NCI-H1930 (cell line): ENCODE measurements around the gene TMEM44.

Source experiments
- DNase-seq, 2 experiments: peaks; one replicate each; lab custom pipeline; 2025; lab: John Stamatoyannopoulos, UW

The TMEM44 gene, protein sequence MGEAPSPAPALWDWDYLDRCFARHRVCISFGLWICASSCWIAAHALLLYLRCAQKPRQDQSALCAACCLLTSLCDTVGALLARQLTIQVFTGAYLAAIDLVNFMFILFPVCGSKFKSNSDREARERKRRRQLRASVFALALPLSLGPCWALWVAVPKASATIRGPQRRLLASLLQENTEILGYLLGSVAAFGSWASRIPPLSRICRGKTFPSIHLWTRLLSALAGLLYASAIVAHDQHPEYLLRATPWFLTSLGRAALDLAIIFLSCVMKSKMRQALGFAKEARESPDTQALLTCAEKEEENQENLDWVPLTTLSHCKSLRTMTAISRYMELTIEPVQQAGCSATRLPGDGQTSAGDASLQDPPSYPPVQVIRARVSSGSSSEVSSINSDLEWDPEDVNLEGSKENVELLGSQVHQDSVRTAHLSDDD

GRCh38 chr3:194633349-194634004 lies at the start of gene TMEM44:
TMEM44 (minus strand) TSS chr3:194633419; CDS start chr3:194633215, 204 bp downstream.
- DNase-seq, result peak; percentile 65 to 80

GRCh38 chr3:194682694-194683310 lies 49.6 kb upstream of the TMEM44 start:
- peak; percentile 58 to 59 for DNase-seq

- DNase-seq, result no peak
These were observed 49.0 kb upstream of the TMEM44 start for GRCh38 chr3:194682189-194682693.

- DNase-seq, result no peak
These were observed 47.8 kb upstream of the TMEM44 start for GRCh38 chr3:194680888-194681615.

DNA sequence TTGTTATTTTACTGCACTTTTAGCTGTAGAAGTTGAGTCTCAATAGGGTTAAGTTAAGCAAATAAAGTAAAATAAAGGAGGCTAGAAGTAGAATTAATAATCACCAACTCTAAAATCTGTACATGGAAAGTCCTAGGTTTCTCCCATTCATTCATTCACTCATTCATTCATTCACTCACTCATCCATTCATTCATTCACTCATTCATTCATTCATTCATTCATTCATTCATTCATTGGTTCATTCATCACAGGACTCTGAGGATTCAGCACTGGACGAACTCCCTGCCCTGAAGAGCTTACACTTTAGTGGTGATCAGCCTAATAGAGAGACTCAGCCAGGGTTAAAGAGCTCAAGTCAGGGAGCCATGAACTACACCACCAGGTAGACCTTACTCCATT lies 43.3 kb upstream of the TMEM44 start:
- no peak for DNase-seq

- DNase-seq, result no peak
These were observed 42.5 kb upstream of the TMEM44 start for GRCh38 chr3:194675680-194676079.

DNA sequence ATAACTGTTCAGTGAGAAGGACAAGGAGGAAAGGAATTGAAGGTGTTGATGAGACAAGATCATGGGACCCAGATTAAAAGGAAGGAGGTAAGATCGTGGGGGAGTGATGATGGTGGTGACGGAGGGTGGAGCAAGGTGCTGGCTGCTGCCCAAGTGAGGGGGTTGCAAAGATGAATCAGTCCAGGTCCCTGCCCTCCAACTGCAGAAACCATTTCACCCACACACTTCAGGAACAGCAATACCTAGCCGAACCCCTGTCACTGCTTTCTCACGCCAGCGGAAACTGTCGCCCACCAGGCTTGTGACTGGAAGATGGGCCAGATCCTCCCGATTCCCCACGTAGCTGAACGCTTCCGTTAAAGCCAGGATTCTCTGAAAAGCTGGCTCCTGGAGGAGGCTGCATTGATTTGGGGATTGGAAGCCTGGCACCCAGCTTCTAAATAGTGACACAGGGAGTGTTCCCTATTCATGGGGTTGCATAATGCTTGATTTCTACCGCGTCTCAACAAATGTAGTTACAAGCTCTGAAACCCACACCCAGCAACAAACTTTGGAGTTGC lies 41.9 kb upstream of the TMEM44 start:
- no peak for DNase-seq

- DNase-seq, result no peak
These were observed 40.5 kb upstream of the TMEM44 start for GRCh38 chr3:194673761-194674160.

DNA sequence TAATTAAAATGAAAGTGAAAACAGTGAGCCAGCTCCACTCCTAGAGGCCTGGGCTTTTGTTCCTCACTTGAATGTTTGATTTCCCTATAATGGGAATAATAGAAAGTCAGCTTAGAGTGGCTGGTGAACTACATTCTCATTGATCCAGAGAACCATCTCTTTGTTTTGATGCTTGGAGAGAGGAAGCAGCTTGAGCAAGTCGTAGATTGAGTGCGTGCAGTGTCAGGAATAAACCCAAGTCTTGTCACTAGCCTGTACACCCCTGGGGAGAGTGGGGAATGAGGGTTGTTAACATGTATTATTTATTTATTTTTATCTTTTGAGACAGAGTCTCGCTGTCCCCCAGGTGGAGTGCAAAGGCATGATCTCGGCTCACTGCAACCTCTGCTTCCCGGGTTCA lies 39.7 kb upstream of the TMEM44 start:
- no peak for DNase-seq

- peak; percentile 85 to 95 for DNase-seq
These were observed 38.9 kb upstream of the TMEM44 start, which contains the start of gene LSG1 for GRCh38 chr3:194671900-194672808. LSG1 (minus strand) TSS chr3:194672191; CDS start chr3:194672162, 29 bp downstream.

DNA sequence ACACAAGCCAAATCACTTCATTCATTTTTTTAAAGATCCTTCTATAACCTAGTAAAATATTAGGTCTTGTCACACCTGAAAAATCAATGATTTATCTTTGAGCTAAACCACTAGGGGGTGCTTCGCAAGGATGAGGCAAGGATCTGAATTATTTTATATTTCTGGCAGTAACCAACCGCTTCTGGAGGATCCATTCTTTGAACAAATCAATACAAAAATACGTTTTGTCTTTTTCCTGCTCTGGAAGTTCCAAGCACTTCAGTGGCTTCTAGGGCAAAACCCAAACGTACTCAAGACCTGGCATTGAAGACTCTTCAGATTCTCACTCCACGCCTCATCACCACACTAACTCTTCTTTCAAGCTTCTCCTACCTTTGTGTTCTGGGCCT lies 38.3 kb upstream of the TMEM44 start:
- no peak for DNase-seq

DNA sequence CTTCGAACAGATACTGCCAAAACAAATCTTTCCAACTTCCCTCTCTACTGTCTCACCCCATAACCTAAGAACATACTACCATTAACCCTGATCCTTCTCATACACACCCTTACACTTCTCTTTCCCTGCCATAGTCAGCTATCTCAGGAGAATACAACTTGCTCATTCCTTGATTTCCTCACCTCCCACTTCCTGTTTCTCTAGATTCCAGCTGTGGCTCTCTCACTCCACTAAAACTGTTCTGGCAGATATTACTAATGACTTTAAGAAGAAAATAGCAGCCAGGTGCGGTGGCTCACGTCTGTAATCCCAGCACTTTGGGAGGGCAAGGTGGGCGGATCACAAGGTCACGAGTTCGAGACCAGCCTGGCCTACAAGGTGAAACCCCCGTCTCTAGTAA lies 34.1 kb upstream of the TMEM44 start:
- no peak for DNase-seq

DNA sequence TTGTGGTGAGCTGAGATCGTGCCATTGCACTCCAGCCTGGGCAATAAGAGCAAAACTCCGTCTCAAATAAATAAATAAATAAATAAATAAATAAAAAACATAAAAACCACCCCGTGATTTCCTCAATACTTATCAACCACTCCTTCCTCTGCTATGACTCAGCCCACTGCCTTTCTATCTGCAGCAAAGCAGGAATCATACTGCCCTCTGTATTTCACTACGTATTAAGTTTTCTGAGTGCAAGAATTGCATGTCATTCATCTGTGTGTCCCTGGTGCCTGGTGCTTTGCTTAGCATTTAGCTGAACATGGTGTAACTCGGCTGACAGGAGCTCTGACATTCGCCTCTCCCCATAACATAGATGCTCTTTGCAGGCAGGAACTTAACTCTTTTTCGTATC lies 31.6 kb upstream of the TMEM44 start:
- no peak for DNase-seq

DNA sequence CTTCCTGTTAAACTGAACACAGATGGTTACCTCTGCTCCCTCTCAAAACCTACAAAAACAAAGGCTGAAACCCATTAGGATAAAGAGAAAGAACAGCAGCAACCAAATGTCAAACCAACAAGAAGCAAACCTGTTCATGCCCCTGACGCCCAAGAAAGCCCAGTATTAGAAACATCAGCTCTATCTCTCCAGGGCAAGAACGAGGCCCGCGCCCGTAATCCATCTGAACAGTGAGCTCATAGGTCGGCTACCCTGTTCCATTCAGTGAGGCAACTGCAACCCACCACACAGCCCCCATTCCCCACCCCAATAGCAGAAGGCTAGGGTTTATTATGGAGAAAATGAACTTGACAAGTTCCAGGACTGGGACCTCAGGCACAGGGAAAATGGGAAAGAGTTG lies 28.7 kb upstream of the TMEM44 start:
- DNase-seq, result no peak

- no peak for DNase-seq
These were observed 28.2 kb upstream of the TMEM44 start for GRCh38 chr3:194661374-194661773.

DNA sequence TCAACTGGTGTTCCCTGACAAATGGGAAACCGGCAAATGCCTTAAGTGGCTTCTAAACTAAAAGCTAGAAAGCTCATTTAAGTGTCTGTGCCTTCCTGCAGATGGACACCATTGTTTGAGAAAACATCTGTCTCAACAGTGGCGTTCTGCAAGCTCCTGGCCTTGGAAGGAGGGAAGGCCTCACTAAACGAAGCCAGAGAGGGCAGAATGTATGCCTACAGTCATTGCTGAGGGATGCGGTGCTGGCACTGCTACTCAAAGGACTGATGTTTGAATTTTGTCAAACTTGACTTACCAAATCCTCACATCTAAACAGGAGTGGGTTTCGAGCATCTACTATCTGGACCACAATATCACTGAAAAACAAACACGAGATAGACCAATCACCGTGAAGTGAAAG lies 26.6 kb upstream of the TMEM44 start:
- DNase-seq, result no peak

- DNase-seq, result no peak
These were observed 25.4 kb upstream of the TMEM44 start for GRCh38 chr3:194658477-194659242.

DNA sequence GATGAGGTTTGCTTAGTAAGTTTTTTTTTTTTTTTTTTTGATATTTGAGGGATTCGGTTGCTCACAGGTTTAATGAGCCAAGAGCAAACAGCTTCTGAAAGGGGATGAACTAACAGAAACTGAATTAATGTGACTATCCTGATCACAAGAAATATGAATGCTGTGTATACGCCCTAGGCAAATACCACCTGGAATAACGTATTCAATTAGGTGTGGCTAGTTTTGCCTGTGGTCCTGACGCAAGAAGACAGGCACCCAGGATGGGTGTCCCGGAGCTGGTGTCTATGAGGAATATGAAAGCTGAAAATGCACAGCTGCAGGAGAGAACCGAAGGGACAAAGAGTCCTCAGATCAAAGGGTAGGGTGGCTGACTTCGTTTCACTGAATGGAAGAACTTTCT lies 24.2 kb upstream of the TMEM44 start:
- no peak for DNase-seq

DNA sequence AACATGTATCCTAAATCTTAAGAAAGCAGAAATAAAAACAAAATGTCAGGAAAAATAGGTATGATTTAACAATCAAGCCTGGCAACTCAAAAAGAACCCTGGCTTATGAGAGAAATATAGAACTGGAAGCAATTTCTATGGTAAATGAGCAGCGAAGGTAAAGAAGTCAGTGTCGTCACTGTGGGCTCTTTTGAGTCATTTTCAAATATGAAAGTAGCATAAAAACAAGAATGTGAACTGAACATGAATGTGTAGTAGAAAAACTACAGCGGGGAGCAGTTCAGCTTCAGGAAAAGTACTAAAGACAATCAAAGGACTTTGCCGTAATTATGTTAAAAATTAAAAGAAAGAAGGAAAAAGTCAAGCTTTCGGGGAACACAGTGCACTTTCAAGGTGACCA lies 21.2 kb upstream of the TMEM44 start:
- DNase-seq, result no peak

- no peak for DNase-seq
These were observed 14.5 kb upstream of the TMEM44 start for GRCh38 chr3:194647747-194648146.
